H1 (cell line): ENCODE measurements around the gene TMUB1. TPM values are rescaled to one million over a fixed set of nuclear protein-coding genes. Genes with fewer than 3 reads are reported as not detected.

Experiments used
- BACH1 ChIP-seq: IDR thresholded peaks from 2 replicates; pipeline ENCODE4 v1.6.1; 2012; ENCODE audit warnings: low read length, improper control_type of control experiment
- EP300 ChIP-seq, 2 experiments: IDR thresholded peaks; 1 replicate in 1 of 2; 2 replicates in 1 of 2; pipeline ENCODE4 v1.6.1; 2011 to 2012; ENCODE audit warnings: low read depth in 2 of 2, low read length in 2 of 2, mild to moderate bottlenecking in 2 of 2, borderline replicate concordance in 1 of 2, inconsistent platforms in 1 of 2, moderate library complexity in 1 of 2
- POLR2A ChIP-seq, 2 experiments: IDR thresholded peaks; 1 replicate in 1 of 2; 2 replicates in 1 of 2; pipeline ENCODE4 v1.6.1; 2011; ENCODE audit warnings: low read depth in 2 of 2, low read length in 2 of 2, mild to moderate bottlenecking in 2 of 2; ENCODE audit errors: control extremely low read depth in 1 of 2
- TBP ChIP-seq: IDR thresholded peaks from 2 replicates; pipeline ENCODE4 v1.6.1; 2011; ENCODE audit warnings: low read depth, low read length, improper control_type of control experiment
- polyA plus RNA-seq, 7 experiments: library from polyadenylated mRNA; depleted of rRNA in 3 of 7; stranded (reverse) in 5 of 7; unstranded in 2 of 7; fragments of >200 nt in 5 of 7; fragments of 200-250 nt in 2 of 7; gene quantifications; 1 replicate in 5 of 7; 2 replicates in 1 of 7; 4 replicates in 1 of 7; pipeline versions ENCODE4 v1.2.1 to v1.2.3, GENCODE V29; 2011 to 2013; ENCODE audit warnings: missing spikeins in 2 of 7, mixed read lengths in 2 of 7
- total RNA-seq: library from RNA; stranded (reverse); fragmentation: NEBNext Ultra II Directional; extraction: Animal tissue kit (Norgen Biotek cat#: 25700); gene quantifications from 2 replicates; pipeline ENCODE4 v1.2.1, GENCODE V29; 2021

Gene TMUB1
- total and polyA plus RNA-seq, 2 of the 8 experiments (the other 6 are each of a cell fraction or from before 2014, with no cell fraction given): 41.4 to 56.2 TPM

DNA sequence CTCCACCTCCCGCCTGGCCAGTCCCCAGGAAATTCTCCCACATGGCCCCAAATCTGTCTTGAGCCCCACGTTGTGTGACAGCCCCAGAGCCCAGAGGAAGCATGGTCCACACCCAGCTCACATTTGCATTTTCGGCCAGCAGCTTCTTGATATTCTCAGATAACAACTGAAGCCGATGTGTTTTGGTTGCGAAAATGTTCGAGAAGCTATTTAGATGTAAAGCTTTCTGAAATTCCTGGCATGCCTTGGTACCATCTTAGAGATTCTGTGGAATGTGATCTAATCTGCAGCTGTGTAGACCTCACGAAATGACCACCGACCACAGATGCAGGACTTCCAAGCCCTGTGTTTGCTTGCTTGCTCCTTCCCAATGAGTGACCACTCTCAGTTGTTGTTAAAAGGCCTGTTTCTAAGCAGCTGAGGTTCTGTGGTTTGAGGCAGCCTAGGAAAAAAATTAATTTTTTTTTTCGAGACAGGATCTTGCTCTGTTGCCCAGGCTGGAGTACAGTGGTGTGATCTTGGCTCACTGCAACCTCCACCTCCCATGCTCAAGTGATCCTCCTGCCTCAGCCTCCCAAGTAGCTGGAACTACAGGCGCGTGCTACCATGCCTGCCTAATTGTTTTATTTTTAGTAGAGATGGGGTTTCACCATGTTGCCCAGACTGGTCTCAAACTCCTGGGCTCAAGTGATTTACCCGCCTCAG lies 15.1 kb downstream of the TMUB1 start (continued):
- TF ChIP-seq BACH1 (no peak), EP300 (IDR thresholded peaks at IDR 0.05; ENCODE audit: borderline replicate concordance in 1 of 2, low read depth in 2 of 2, low read length in 2 of 2) (no peak), TBP (no peak), POLR2A (IDR thresholded peaks at IDR 0.05; ENCODE audit: control extremely low read depth in 1 of 2, low read depth in 2 of 2, low read length in 2 of 2) (no peak)
